ENCODE data around the gene PARP9. TPM values are rescaled to one million over a fixed set of nuclear protein-coding genes. Genes with fewer than 3 reads are reported as not detected.

Gene PARP9
- total and polyA plus RNA-seq, 8 donors: 8.6 to 33.2 (median 16.7) TPM

GRCh38 chr3:122520861-122521260 lies 43.2 kb downstream of the PARP9 start:
- no peak for ATAC-seq
- Histone ChIP-seq H3K4me1 (no peaks in the 10 kb centered on the region), H3K9me3 (no peaks in the 10 kb centered on the region), H3K27ac (no peak overlapping the region), H3K36me3 (no peaks in the 10 kb centered on the region), H3K27me3 (no peaks in the 10 kb centered on the region), H3K4me3 (no peak overlapping the region)
- TF ChIP-seq CTCF (IDR thresholded peaks at IDR 0.05): no peak
- FAIRE-seq: no peak
- 77 to 81% methylated on average over 4 of the region's 4 CpGs for WGBS, 2 donors
- intact Hi-C loops (cut with DNase I): no loop called here
- no peak for DNase-seq

- TF ChIP-seq CTCF (IDR thresholded peaks at IDR 0.05): no peak
- Histone ChIP-seq H3K4me3 (no peak overlapping the region), H3K4me1 (no peaks in the 10 kb centered on the region), H3K27me3 (no peaks in the 10 kb centered on the region), H3K9me3 (no peaks in the 10 kb centered on the region), H3K36me3 (no peaks in the 10 kb centered on the region), H3K27ac (no peak overlapping the region)
- intact Hi-C loops (cut with DNase I): no loop called here
- DNase-seq (no peak), FAIRE-seq (no peak), ATAC-seq (no peak)
Measured at GRCh38 chr3:122519693-122520092, 44.4 kb downstream of the PARP9 start.

- ATAC-seq: no peak
- WGBS, 2 donors: 86 to 87% methylated on average over 6 of the region's 6 CpGs
Measured at GRCh38 chr3:122516846-122517360, 47.2 kb downstream of the PARP9 start.

GRCh38 chr3:122515870-122516269 lies 48.2 kb downstream of the PARP9 start:
- intact Hi-C loops (cut with DNase I): no loop called here
- H3K27ac ChIP-seq: no peak overlapping the region
- no peak for FAIRE-seq

More at GRCh38 chr3:122516846-122517360, 47.2 kb downstream of the PARP9 start:
- intact Hi-C loops (cut with DNase I): no loop called here
- TF ChIP-seq CTCF (IDR thresholded peaks at IDR 0.05): no peak
- Histone ChIP-seq H3K9me3 (no peaks in the 10 kb centered on the region), H3K4me1 (peaks cover 11 to 15% (median 15%) of the 10 kb centered on the region in 3 donors), H3K27ac (no peak overlapping the region), H3K4me3 (no peak overlapping the region), H3K27me3 (no peaks in the 10 kb centered on the region), H3K36me3 (no peaks in the 10 kb centered on the region)
- DNase-seq: no peak
- FAIRE-seq: no peak

More at GRCh38 chr3:122515870-122516269, 48.2 kb downstream of the PARP9 start:
- H3K36me3 ChIP-seq: no peaks in the 10 kb centered on the region
- TF ChIP-seq CTCF (IDR thresholded peaks at IDR 0.05): no peak
- no peak overlapping the region for H3K4me3 ChIP-seq
- 86 to 93% methylated on average over 3 of the region's 3 CpGs for WGBS, 2 donors
- ATAC-seq (no peak), DNase-seq (no peak)
- no peaks in the 10 kb centered on the region for H3K9me3 ChIP-seq
- H3K27me3 ChIP-seq: no peaks in the 10 kb centered on the region
- H3K4me1 ChIP-seq: peaks cover 11 to 25% (median 25%) of the 10 kb centered on the region in 3 donors

Data from pancreas (tissue), 10 donors.